ENCODE data around the gene CDK17.

DNA sequence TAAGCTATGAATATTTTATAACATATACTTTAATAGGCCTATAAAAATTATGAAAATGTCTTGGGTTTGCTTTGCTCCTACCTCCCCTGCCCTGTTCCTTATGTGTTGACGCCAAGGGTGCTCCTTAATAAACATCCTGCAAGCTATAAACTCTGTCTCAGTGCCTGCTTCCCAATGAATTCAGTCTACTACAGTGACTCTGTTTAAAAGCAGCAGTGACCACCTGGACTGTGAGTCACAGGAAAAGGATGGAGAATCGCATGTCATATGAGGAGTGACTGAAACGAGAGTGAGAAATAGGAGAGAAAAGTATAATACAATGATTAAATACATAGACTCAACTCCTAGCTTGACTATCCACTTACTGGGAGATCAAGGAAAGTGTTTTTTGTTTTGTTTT is 48.1 kb upstream of the CDK17 start:
- no peak for TF ChIP-seq GATA2 (IDR thresholded peaks at IDR 0.05; ENCODE audit: low read depth, low read length)
- TF ChIP-seq GATA3 (IDR thresholded peaks at IDR 0.05; ENCODE audit: low read depth, low read length) = no peak

All from SH-SY5Y (cell line).